TTC549 (cell line): ENCODE data around the gene DHRS3.
"Not testable (repeated sequence)": the region's sequence is repeated elsewhere in the genome, so short reads cannot be mapped to it uniquely, and the experiment has no call there.

Experiments
- FAIRE-seq: peaks from 2 replicates; lab custom pipeline; 2012; peaks lifted over from hg19 to GRCh38; lab: Jason Lieb, UNC

The DHRS3 gene

DNA sequence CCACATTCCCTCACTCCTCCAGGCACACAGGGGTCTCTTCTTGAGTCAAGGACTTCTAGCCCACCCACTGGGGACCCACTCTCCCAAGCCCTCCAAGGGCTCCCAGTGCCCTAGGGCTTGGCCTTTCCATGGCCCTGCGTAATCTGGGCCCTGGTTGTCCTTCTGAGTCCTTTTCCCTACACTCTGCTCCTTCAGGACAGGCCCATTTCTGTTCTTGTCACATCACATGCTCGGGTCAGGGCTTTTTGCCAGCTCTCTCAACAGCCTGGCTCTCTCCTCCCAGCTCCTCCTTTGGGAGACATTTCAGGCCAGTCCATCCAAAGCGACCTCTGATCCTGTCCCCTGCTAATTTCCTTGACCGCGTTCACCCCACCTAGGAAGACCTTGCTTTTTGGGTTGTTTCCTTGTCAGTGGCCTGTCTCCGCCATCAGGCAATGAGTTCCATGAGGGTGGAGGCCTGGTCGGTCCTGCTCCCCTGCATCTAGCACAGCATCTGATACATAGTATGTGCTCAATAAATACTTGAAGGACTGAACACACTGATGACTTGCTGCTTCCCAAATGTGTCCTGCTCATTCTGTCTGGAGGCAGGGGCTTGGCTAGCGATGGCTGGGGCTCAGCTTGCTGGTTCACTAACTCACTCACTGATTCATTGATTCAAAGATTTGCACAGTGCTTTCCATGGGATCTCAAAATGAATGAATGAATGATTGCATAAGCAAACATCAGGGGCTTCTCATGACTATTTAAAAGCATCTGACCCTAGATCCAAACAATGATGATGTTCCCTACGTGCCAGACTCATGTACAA, 44.8 kb downstream of the DHRS3 start:
- no peak for FAIRE-seq

DNA sequence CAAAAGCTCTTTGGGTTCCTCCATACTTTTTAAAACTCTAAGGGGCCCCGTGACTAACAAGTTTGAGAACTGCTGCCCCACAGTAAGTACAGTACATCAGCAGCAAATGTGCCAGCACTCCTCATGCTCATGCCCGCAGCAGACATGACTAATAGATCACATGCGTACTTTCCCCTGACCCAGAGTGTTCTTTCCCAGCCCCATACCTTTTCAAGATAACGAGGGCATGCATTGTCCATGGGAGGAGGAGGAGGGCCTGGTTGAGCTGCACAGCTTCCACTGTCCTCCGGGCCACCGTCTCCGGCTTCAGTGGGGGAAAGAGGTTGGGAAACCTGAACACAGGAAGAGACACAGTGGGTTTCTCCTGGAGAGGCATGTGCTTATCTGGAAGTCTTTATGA, 45.5 kb downstream of the DHRS3 start:
- FAIRE-seq = no peak

DNA sequence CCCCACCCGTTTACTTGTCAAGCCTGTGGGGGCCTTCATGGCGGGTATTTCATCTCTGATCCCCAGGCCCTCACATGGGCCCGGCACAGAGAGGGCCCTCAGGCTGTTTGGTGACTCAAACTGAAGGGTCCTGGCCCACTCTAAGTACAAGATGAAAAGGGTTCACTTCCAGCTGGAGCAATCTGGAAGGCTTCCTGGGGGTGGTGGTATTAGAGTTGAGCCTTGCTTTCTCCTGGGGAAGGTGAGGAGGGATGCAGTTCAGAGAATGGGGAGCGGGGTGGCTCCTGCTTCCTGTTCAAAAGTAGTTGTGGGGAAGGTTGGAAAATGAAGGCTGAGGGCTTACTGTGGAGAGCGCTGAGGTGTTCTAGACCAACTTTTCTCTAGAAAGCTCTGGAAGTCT, 47.7 kb downstream of the DHRS3 start:
- FAIRE-seq = no peak

DNA sequence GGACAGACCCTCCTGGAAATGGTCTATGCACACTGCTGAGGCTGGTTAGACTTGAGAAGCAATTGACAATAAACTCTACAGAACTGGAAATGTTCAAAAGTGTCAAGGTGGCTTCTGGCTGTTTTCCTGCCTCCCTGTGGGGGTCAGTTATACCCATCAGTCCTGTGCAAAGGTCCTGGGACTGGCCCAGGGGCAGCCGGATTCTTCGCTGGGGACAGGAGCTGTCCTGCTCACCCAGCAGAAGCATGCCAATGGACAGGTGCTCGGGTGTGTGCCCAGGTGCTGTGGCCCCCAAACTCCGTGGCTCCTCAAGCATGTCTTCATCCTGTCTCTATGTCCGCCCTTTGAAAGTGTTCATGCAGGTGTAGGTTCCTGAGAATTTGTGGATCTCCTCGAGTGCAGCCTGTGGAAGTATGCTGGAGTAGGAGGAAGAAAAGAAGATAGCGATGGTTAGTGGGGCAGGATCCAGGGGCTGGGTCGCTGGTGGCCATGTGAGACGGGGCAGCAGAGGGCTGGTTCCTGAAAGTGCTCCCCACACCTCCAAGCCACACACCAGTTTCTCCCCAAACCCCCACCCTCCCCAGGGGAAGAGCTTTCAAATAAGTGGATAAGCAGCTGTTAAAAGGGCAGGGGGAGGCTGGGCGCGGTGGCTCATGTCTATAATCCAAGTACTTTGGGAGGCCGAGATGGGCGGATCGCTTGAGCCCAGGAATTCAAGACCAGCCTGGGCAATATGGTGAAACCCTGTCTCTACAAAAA, 49.8 kb downstream of the DHRS3 start:
- no peak for FAIRE-seq

DNA sequence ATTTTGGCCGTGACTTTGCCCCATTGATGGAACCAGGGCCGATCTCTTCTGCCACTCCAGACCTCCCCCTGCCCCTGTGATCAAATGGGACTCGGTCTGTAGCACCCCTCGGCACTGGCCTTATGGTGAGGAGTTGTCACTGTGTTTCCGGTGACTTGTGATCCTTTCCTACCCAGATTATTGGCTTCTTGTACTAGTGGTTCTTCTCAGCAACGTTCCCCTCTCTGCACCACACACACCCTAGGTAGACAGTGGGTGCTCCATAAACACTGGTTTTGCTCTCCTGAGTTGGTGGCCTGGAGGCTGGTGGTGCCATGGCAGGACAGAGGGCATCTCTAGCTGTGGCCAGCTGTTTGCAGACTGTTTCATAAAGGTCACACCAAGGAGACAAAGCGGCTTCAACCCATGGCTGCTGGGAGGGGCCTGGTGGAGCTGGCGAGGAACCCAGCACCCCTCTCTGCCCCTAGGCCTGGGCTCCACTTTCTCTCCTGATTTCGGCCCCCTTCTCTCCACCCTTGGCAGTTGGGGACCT, 50.7 kb downstream of the DHRS3 start:
- FAIRE-seq = no peak

DNA sequence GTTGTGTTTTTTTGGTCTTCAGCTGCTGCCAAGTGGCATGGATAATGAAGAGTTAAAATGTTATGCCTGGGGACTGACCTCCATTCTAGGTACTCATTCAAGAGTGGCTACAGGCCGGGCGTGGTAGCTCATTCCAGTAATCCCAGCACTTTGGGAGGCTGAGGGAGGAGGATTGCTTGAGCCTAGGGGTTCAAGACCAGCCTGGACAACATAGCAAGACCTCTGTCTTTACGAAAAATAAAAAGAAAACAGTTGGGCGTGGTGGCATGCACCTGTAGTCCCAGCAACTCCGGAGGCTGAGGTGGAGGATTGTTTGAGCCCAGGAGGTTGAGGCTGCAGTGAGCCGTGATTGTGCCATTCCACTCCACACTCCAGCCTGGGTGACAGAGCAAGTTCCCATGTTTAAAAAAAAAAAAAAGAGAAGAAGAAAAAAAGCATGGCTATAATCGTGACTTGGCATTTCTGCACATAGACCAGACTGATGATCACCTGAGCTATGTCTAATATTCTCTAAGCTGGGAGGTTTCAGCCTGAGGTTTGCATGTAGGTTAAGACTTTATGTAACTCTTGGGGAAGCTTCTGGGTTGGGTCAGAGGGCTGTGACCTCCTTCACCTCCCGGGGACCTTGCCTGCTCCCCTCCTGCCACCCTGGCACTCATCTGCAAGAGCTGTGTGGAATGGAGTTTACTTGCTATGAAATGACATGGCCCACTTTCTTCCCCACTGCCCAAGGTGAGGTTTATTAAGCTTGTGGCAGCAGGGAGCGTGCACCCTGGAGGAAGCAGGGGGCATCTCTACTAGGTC, 51.3 kb downstream of the DHRS3 start:
- FAIRE-seq = no peak

DNA sequence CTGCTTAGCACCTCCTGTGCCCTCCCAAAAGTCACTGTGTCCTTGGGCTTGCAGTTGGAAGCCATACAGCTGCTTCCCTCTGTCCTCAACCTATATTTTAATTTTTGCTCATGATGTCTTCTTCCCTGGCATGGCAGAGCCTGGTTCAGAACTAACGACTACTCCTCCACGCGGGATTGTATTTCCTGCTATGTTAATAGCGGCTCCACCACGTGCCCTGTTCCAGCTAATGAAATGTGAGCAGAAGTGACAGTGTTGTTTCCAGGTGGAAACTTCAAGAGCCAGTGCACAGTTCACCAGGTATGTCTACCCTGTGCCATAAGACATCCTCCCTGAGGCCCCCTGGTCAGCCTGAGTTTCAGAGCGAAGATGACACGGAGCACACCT, 52.1 kb downstream of the DHRS3 start:
- FAIRE-seq = no peak

DNA sequence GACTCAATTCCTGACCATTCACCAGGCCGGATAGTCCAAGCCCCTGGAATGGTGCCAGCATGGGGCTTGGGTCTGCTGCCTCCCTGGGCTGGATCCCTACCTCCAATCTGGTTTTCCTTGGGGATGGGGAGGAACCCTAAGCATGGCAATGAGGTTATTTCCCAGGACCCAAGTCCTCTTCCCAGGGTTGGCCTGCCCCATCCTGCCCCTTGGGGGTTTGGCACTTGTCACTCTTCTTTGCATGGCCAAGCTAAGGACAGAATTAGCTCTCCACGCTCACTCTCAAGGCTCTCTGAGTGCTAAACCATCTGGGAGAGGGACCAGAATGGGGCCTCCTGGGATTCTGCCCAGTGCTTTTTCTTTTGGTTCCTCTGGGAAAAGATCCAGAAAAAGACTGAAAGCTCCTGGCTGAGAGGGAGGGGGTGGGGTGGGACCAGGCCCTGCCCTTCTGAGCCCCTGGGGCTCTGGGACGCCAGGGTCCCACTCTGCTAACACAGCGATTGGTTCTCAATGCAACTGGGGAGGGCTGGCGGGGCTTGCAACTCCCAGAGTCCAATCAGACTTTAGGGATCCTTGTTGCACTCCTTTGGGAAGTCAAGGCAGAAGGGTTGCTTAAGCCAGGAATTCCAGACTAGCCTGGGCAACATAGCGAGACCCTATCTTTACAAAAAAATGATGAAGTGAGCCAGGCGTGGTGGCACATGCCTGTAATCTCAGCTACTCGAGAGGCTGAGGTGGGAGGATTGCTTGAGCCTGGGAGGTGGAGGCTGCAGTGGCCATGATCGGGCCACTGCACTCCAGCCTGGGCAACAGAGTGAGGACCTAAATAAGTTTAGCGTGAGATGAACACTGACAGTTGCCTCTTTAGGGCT, 52.7 kb downstream of the DHRS3 start:
- no peak for FAIRE-seq

DNA sequence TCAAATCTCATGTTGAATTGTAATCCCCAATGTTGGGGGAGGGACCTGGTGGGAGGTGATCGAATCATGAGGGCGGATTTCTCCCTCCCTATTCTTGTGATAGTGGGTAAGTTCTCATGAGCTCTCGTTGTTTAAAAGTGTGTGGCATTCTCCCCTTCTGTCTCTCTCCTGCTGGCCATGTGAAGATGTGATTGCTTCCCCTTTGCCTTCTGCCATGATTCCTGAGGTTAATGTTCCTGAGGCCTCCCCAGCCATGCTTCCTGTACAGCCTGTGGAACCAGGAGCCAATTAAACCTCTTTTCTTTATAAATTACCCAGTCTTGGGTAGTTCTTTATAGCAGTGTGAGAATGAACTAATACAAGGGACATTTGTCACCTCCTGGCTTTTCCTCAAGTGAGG, 53.8 kb downstream of the DHRS3 start:
- not testable (repeated sequence) for FAIRE-seq

DNA sequence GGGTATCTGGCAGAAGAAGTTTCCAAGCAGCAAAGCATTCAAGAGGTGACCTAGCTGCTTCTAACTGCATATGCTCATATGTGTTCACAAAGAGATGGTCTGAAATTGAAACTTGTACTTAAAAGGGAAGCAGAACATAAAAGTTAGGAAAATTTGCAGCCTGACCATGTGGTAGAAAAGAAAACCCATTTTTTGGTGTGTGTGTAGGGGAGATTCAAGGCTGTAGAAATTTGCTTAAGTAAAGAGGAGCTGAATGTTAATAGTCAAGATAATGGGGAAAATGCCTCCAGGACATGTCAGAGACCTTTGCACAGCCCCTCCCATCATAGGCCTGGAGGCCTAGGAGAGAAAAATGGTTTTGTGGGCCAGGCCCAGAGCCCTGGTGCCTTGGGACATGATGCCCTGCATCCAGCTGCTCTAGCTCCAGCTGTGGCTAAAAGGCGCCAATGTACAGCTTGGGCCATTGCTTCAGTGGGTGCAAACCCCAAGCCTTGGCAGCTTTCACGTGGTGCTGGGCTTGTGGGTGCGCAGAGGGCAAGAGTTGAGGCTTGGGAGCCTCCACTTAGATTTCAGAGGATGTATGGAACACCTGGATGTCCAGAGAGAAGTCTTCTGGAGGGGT, 54.9 kb downstream of the DHRS3 start:
- FAIRE-seq = no peak

DNA sequence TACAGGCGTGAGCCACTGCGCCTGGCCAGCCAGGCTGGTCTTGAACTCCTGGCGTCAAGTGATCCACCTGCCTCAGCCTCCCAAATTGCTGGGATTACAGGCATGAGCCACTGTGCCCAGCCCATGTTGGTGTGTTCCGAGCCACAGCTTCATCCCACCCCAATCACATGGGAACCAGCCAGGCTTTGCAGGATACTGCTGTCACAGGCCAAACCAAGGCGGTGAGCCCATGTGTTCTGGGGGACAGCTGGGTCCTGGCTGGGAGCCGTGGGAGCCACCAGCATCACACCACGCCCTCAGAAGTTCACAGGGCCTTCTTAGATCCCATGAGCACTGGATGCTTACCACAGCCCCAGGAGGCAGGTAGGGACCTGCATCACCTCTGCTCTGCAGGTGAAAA, 56.9 kb downstream of the DHRS3 start:
- no peak for FAIRE-seq

DNA sequence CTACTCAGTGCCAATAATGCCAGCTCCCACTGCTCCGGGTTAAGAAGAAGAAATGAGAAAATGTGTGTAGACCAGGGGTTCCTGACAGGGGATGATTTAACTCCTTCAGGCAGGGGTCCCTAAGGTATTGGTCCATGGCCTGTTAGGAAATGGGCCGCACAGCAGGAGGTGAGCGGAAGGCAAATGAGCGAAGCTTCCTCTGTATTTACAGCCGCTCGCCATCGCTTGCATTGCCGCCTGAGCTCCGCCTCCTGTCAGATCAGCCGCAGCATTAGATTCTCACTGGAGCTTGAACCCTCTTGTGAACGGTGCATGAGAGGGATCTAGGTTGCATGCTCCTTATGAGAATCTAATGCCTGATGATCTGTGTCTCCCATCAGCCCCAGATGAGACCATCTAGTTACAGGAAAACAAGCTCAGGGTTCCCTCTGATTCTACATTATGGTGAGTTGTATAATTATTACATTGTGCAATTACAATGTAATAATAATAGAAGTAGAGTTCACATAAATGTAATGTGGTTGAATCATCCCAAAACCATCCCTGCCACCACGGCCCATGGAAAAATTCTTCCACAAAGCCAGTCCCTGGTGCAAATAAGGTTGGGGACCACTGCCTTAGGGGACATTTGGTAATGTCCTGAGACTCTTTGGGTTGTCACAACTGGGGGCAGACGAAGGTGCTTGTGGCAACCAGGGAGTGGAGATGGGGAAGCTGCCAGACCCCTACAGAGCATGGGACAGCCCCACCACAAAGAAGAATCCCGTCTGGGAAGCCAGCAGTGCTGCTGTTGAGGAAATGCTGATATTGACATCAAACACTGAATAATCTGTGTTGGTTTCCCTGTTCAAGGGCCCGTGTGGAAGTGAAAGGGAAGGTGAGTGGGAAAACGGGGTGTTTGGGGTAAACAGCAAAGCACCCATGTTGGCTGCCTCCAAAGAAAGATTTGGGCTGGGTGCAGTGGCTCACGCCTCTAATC, 60.8 kb downstream of the DHRS3 start:
- FAIRE-seq = no peak

DNA sequence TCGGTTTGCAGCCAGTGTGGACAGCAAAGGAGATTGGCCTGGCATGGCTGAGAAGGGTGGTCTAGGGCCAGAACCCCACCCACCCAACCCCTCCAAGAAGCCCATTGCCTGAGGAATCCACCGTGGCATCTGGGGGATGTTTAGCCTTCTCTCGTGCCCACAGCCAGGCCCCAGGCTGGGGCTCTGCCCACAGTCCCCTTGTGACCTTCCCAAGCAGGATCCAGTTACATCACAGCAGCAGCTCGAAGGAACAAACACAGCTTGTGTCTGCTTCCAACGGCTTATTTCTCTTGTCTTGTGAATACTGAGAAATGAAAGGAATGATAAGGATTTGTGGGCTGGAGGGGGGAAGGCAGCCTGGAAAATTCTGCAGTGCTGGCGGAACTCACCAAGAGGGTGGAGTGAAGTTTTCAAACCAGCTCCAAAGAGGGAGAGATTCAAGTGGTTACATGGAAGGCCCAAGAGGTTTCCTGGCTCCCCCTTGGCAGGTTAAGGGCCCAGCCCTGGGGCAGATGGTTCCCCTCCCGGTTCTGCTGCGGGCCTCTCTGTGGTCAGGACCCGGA, 61.6 kb downstream of the DHRS3 start:
- FAIRE-seq = no peak

DNA sequence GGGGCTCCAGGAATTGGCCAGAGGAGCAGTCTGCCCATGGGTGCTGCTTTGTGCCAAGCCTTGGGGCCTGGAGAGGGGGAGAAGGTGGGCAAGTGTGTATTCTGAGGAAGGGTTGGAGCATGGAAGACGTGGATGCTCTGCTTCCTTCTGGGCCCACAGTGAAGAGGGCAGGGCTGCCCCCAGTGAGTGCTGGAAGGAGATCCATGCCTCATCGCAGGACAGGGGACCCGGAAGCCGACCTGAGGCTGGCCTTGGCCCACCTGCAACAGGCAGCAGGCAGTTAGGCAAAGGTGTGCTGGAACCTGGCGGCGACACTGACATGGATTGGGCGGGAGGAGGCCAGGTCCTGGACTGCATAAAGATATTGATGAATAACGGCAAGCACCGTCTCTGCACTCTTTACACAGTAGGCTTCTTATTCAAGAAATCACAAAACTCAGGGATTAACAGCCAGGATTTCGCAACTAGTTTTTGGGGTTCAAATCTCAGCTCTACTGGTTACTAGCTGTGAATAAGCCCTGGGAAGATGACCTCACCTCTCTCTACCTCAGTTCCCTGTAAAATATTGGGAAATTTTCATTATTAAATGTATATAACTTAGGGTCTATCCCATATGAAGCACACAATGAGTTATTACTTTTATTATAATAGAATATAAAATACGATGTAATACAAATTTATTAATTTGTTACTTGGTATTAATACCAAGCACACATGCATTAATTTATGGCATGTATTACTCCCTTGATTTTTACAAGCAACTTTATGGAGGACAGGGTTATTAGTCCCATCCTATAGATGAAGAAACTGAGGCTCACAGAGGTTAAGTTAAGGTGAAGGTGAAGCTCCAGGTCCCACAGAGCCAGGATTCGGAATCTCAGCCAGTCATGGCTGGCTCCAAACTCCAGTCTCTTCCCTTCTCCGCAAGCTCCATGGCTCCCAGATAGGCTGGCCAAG, 62.3 kb downstream of the DHRS3 start:
- no peak for FAIRE-seq

DNA sequence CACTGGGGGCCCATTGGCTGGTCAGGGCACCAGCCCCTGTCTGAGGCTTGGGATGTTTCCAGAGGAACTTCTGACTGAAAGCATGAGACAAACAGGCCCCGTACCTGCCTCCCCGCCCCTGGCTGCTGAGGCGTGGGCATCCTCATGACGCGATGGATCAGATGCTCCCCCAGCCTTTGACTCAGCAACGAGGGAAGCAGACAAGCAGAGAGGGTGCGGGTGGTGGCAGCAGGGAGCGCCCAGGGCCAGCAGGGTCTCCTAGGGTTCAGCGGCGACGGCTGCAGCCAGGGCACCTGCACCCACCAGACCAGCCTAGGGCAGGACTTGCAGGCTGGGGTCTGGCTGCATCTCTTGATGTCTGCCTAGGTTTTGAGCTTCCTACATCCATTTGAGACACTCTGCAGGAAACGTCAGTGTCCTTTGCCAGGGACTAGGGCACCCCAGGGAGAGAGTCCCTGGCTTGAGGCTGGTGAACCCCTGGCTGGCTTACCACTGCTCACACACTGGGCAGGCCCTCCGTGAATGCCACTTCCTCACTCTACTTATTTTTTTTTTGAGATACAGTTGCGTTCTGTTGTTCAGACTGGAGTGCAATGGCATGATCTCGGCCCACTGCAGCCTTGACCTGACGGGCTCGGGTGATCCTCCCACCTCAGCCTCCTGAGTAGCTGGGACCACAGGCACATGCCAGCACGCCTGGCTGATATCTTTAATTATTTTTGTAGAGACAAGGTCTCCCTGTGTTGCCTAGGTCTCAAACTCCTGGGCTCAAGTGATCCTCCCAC, 63.3 kb downstream of the DHRS3 start:
- no peak for FAIRE-seq

DNA sequence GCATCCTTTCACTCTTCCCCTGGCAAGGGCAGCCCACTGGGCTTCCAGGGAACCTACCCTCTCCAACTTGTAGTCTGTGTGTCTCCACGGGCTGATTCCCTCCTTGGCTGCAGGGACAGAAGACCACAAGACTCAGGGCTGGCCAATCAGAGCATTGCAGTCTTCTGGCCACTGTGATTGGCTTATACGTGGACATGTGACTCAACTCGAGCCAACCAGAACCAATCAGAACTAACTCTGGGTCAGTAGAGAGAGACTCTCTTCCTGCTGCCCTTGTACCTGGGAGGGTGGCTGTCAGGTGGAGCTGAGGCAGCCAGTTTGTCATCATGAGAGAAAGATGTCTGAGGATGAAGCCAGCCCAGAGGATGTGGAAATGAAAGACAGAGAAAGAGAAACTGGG, 64.0 kb downstream of the DHRS3 start:
- no peak for FAIRE-seq
